Measurements from ENCODE around the gene SPNS2.

Gene SPNS2

DNA sequence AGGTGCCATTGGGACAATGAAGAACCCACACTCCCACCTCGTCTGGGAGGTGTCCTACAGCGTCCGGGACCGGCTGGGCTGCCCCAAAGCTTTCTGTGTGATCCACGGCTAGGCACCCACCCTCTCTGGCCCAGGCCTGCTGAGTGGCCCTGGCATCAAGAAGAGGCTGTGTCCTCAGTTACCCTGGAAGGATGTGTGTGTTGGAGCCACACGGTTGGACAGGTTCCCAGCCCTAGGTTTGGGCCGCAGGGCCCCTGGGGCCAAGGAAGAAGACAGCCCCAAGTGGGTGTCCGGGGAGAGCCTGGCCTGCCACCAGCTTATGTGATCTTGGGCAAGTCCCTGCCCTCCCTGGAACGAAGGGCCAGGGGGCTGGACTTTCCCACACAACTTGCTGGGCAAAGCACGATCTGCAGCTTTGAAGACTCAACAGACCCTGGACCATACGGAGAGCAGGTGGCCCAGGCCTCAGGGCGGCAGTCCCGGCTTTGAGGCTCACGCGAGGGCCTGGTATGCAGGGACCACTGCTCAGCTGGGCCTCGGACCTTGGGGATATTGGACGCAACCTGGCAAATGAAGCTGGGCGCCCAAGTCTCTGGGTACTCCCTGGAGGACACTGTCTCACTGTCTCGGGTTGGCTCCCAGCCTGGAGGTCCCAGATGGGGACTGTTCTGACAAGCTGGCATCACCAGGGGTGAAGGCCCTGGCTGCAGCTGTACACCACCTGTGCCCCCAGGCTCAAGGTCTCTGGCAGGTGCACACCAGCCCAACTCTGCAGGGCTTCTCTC lies 39.0 kb downstream of the SPNS2 start:
- no peak for DNase-seq (ENCODE audit: low spot score)

DNA sequence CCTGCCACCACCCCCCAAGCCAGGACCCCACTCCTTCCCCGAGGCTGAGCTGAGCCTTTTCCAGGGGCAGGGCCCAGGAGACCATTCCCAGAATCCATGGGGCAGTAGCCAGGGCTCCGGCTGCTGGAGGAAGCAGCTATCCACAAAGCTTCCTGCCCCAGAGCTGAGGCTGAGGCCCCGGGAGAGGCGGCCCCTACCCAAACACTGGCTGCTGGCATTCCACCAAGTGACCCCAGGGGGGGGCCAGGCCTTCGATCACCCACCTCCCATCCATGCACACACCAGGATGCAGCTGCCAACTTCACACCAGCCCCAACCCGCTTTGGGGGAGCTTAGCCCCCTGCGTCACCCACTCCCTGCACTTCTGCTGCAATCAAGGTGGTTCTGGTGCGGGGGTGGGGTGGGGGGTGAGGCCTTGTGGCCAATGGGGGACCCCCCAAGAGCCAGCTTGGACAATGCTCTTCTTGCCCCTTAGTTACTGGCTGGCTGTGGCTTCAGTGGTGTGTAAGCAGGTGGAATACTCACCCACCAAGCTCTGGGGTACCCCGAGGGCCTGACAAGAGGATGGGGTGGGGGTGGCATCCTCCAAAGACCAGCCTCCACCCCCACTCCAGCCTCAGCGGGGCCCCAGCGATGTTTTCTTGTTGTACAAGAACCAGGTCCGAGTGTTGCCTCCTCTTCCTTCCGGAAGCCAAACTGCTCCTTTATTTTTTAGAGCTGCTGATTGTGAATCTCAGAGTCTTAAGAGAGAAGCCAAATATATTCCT lies 39.7 kb downstream of the SPNS2 start:
- no peak for DNase-seq (ENCODE audit: low spot score)

GRCh38 chr17:4539025-4539424 lies 40.3 kb downstream of the SPNS2 start:
- DNase-seq (ENCODE audit: low spot score): no peak

- no peak for DNase-seq (ENCODE audit: low spot score)
Observed at GRCh38 chr17:4539576-4540223, 41.0 kb downstream of the SPNS2 start.

- no peak for DNase-seq (ENCODE audit: low spot score)
Observed at GRCh38 chr17:4540224-4540651, 41.6 kb downstream of the SPNS2 start.

GRCh38 chr17:4540687-4541327 lies 42.1 kb downstream of the SPNS2 start:
- DNase-seq (ENCODE audit: low spot score): no peak

- no peak for DNase-seq (ENCODE audit: low spot score)
Observed at GRCh38 chr17:4541328-4542002, 42.8 kb downstream of the SPNS2 start.

DNA sequence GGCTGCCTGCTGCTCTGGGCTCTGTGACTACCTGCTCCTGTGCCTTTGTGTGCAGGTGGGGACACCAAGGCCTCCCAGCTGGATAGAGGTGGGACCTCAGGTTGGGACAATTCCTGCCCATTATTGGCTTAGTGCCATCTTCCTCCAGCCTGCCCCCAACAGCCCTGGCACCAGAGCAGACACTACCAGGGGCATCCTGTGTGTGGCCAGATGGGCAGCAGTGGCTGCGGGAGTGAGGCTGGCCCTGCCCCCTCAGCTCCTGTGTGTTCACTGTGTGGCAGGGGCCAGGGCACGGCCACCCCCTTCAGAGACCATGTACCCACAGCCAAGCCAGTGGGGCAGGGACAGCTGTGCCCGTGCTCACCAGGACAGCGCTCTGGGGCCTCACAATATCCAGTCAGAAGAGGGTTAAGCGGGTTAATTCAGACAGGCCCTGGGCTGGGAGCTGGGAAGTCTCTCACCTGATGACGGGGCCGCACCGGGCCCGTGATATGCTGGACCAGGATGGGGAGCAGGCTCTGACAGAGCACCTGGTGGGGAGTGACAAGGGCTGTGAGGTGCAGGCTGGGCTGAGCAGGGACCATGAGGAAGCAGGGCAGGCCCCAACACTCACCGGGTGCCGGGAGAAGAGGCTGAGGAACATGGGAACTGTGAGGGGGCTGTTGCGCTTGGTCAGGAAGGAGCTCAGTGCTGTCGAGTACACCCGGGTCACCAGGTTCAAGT lies 43.5 kb downstream of the SPNS2 start:
- no peak for DNase-seq (ENCODE audit: low spot score)

DNA sequence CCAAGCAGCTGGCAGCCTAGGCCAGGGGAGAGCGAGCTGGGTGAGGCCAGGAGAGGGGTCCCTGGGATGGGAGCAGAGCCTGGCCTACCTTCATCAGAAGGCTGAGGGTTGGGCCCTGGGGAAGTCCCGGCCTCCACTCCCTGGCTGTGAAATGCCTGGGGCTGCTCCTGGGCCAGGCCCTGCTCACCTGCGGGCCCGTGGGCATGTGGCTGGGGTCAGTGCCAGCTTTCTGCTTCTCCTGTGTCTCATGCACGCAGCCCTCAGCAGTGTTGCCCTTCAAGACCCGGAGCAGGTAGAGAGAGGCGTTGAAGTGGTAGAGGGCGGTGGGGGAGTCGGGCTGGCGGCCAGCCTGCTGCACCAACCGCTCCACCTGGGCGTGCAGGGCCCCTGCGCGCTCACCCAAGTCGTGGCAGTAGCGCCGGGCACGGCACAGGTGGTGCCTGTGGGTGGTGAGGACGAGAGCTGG lies 44.1 kb downstream of the SPNS2 start:
- DNase-seq (ENCODE audit: low spot score): no peak

- no peak for DNase-seq (ENCODE audit: low spot score)
Observed at GRCh38 chr17:4543557-4544026, 44.9 kb downstream of the SPNS2 start.

GRCh38 chr17:4544135-4544950 lies 45.7 kb downstream of the SPNS2 start:
- DNase-seq (ENCODE audit: low spot score): no peak

DNA sequence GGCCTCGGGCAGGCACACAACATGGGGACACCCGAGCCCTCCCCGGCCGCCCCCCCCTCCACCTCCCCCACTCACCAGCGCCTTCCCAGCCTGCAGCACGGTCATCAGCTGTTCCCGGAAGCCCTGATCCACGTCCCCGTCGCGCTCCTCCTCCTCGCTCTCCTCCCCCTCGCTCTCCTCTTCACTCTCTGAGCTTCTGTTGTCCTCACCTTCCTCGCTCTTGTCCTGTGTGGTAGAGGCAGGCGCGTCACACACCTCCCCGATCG lies 46.2 kb downstream of the SPNS2 start:
- no peak for DNase-seq (ENCODE audit: low spot score)

DNA sequence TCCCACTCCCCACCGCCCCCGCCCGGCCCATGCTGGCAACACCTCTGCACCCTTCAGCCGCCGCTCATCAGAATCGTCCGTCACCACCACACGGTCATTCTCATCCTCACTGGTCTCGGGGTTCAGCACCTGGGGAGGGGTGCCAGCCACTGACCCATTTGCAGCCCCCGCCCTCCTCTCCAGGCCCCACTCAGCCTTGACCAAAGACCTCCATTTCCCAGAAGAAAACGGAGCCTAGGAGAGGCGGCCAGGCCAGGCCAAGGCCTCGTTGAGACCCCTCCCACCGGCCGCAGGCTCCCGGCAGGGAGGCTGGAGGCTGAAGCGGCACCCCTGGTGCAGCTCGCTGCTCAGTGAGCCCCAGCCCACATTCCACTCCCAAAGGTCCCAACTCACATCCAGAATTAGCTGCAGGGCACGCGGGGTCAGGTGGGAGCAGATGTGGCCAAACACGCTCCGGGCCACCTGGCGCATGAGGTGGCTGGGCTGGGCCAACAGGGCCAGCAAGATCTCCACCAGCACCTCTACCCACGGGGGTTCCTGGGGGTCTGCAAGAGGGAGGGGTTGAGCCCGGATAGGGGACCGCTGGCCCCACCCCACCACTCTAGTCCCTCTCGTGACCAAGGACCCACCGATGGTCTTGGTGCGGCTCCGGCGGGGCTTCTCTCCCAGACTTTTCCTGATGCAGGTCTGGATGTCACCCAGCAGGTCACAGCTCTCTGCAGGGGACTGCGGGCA lies 46.7 kb downstream of the SPNS2 start:
- no peak for DNase-seq (ENCODE audit: low spot score)

DNA sequence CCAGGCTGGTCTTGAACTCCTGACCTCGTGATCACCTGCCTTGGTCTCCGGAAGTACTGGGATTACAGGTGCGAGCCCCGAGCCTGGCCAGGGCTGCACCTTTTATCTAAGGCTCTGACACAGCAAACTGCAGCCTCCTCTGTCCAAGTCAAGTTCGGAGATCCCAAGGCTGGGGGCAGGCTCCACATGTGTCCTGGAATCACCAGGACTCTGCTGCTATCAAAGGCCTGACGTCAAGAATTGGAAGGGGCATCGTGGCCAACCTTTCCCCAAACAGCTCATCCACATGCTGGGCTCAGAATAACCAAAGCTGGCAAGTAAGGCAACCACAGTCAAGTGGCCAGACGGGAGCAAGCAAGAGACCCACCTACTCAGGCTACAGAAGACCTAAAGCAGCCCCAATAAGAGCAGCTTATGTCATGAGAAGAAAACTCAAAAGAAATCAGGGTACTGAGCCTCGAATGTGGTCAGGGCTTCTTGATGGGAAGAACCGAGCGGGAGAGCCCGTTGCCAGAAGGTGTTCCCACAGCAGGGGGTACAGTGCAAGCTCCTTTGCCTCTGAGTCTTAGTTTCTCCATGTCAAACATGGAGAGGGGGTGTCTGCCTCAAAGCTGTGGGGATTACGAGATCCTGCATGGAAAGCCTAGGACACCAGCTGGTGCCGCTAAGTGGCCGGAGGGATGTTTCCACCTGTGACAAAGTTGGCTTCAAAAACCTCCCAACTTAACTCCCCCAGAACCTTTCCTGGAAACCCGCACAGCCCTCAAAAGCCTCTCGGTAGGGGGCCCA lies 48.6 kb downstream of the SPNS2 start:
- DNase-seq (ENCODE audit: low spot score): no peak

- DNase-seq (ENCODE audit: low spot score): no peak
Observed at GRCh38 chr17:4548061-4548461, 49.4 kb downstream of the SPNS2 start.

DNA sequence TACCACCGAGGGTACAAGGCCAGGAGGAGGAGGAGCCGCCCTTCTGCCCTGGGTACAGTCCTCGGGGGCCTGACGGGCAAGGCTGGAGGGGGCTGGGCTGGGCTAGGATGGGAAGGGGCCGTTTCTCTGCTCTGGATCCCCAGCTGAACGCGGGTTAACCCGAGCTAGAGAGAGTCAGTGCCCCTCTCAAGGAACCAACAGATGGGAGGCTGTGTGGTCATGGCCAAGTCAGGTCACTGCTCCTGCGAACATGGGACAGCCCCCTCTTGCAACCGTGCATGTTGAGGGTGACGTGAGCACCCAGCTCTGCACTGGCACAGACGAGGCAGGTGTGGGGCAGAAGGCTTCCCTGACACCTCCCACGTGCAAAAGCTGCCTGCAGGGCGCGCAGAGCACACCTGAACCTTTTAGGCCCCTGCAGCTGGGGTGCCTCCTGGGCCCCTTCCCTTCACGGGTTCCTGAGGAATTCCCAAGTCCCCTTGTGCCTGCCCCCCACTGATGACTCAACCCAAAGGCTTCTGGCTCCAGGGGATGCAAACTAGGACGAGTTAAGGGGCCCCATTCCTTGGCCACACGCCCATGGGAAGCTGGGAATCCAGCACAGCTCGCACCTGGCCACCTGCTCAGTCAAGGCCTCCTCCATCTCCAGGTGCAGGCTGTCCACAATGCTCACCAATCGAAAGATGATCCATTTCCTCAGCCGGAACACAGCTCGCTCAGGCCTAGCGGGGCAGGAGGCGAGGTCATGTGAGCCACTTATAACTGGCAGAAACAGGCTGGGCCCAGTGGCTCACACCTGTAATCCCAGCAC lies 50.2 kb downstream of the SPNS2 start:
- DNase-seq (ENCODE audit: low spot score): no peak

DNA sequence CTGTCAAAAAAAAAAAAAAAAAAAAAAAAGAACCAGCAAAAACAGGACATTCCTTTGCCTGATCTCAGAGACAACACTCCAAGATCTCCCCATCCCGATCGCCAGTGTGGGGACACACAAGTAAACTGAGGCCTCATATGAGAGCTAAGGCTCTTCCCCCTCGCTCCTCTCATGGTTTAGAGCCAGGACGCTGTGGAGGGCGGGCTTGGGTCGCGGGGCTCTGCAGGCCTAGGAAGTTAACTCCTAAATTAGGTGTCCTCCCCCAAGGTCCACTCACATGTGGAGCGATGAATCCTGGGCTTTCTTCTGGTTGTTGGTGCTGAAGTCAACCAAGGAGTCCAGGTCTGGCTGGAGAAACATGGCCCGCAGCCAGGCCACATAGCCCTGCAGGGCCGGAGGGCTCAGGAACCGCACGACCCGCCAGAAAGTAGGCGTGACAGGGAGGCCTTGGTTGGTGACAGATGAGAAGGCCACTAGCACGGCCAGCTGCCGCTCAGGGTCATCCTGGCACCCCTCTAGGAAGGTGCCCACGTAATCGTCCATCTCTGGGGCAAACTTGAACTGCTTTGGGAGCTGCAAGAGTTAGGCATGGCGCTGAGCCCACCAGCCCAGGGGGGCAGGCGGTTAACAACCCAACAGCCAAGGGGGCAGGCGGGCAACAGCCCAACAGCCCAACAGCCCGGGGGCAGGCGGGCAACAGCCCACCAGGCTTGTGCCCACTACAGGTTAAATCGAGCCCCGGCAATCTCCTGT lies 51.3 kb downstream of the SPNS2 start:
- DNase-seq (ENCODE audit: low spot score): no peak

Data from LoVo (cell line).